Activated CD4-positive, CD25-positive, alpha-beta regulatory T cell treated with anti-CD3 and anti-CD28 coated beads, Interleukin-2, amount 50 U/mL, for 72 hours (primary cell): ENCODE results near the gene KNTC1.
"Not testable (repeated sequence)": the region's sequence is repeated elsewhere in the genome, so short reads cannot be mapped to it uniquely, and the experiment has no call there.

Source experiments
- DNase-seq: peaks from one replicate; pipeline ENCODE4 v3.0.0; 2021

The KNTC1 gene

GRCh38 chr12:122513028-122513427 lies 14.0 kb upstream of the KNTC1 start:
- not testable (repeated sequence) for DNase-seq

DNA sequence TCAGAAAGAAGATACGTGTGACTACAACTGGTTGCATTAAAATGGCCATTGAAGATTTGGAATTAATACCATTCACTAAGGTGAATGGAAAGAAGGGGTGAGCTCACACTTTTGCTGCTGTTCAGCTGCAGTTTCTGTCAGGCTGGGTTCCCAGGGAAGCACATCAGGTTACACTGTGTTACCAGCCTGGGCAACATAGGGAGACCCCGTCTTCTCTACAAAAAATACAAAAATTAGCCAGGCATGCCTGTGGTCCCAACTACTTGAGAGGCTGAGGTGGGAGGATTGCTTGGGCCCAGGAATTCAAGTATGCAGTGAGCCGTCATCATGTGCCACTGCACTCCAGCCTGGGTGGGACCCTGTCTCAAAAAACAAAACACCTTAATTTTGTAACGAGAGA lies 13.4 kb upstream of the KNTC1 start:
- DNase-seq: no peak

DNA sequence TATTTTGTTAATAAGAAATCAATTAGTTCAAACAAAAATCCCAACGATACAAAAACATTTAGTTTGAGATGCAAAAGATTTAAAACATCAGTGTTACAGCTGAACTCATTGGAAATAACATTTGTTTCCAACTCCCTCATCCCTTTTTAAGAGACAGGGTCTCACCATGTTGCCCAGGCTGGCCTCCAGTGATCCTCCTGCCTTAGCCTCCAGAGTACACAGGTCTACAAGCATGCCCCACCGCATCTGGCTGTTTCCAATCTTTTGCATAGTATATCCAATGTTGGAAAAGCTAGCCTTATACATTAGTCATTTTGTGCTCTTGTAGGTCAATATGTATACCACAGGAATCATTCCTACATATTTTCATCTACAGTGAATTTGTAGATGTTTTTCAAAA lies 11.8 kb upstream of the KNTC1 start:
- no peak for DNase-seq

DNA sequence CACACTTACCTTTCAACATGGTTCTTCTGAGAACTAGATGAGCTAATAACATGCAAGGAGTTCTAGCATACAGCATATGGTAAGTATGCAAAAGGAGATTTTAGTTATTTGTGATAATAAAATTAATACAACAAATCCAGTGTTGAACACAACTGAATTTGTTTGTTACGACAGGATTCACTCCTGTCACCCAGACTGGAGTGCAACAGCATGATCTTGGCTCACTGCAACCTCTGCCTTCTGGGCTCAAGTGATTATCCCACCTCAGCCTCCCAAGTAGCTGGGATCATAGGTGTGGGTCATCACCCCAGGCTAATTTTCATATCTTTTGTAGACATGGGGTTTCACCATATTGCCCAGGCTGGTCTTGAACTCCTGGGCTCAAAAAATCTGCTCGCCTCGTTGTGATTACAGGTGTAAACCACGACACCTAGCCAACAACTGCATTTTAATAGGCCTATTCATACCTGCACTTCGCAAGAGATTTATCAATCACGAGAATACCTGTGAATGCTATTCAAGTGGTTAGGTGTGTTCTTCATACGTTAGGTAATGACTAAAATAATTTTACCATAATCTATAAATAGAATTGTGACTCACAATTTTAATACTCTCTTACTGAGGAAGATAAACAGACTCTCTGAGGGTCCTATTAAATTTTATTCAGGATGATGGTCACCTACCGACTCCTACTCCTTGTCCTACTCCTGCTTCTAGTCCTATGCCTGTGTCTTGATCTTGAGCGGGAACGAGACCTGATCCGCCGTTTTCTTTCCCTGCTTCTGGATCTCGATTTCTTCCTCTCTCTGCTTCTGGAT lies 10.3 kb upstream of the KNTC1 start:
- no peak for DNase-seq

DNA sequence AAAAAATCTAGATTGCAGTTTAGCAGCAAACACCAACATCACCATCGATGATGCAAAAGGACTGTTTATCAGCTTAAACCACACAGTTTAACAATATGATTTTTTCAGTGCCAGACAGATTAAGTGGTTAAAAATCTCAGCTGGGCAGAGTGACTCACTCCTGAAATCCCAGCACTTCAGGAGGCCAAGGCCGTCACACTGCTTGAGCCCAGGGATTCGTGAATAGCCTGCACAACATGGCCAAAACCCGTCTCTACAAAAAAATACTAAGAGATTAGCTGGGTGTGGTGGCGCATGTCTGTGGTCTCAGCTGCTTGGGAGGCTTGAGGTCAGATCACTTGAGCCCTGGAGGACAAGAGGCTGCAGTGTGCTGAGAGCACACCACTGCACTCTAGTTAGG lies 9.2 kb upstream of the KNTC1 start:
- DNase-seq: no peak

DNA sequence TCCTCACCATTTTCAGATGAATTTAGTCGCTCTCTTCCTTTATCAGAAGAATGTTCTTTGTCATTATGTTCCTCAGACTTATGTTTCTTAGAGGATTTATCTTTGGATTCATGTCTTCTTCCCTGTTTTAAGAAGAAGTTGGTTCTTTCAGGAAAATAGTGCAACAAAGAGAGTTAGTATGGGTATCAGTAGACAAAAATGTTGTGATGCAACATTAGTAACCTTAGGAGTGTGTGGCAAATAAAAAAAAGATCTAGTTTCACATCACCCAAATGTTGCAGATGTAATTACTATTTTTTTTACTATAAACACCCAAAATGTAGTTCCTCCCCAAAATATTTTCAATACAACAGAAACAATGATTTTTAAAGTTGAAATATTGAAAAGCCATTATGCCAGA lies 8.1 kb upstream of the KNTC1 start:
- DNase-seq: no peak

- no peak for DNase-seq
These were observed 7.6 kb upstream of the KNTC1 start for GRCh38 chr12:122519418-122519817.

- no peak for DNase-seq
These were observed 6.4 kb upstream of the KNTC1 start for GRCh38 chr12:122520676-122521075.

- DNase-seq: no peak
These were observed 3.8 kb upstream of the KNTC1 start for GRCh38 chr12:122523280-122523679.

DNA sequence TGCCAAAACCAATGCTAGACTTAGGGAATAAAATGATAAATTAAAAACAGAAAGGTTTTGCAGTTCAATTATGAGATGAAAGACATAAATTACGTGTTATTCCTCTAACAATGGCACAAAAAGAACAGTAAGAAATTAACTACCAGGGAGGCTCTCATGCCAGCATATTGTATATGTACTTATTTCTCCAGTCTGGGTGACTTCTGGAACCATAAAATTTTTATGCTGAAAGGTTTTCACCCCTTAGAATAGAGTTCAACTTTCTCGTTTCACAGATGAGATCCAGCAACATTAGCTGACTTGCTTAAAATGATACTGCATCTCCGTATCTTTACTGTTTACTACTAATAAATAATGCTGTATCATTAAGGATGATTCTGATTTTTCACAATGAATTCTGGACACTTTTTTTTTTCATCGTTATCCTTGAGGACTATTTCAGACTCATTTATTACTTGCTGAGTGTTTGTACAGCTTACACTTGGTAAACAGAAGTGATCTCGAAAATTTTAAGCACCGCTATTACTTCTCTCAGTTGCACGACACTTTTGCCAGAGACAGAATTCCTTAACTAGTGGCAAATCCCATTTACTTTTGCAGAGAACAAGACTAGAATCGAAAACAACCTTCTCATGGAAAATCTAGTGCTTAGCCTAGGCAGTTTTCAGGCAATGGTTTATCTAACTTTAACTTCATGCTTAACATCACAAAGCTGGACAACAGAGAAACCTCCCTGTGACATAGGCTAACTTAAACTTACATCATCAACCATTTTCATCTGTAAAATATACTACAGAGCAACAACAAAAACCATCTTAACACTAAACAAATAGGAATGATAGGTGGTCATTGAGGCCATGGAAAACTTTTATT lies 3.0 kb upstream of the KNTC1 start:
- DNase-seq: no peak

- no peak for DNase-seq
These were observed 462 bp downstream of the KNTC1 start for GRCh38 chr12:122527478-122527944.

DNA sequence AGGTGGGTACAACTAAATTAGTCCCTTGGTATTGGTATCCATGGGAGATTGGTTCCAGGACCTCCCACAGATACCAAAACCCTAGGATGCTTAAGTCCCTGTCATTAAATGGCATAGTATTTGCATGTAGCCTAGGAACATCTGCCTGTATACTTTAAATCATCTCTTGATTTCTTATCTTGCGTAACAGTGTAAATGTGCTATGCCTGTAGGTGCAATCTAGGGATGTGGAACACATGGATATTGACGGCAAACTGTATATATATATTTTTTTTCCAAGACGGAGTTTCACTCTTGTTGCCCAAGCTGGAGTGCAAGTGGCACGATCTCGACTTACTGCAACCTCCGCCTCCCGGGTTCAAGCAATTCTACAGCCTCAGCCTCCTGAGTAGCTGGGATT lies 1.5 kb downstream of the KNTC1 start:
- no peak for DNase-seq

DNA sequence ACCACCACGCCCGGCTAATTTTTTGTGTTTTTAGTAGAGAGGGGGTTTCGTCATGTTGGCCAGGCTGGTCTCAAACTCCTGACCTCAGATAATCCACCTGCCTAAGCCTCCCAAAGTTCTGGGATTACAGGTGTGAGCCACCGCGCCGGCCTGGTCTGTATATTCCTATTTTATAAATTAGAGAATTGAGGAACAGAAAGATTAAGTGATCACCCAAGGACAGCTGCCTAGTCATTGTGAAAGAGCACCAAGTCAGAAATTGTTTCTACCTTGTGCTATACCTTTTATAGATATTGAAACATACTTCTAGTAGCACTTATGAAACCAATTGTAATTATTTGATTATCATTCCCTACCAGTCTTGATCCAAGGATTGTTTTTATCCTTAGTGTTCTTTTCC lies 1.9 kb downstream of the KNTC1 start:
- no peak for DNase-seq

DNA sequence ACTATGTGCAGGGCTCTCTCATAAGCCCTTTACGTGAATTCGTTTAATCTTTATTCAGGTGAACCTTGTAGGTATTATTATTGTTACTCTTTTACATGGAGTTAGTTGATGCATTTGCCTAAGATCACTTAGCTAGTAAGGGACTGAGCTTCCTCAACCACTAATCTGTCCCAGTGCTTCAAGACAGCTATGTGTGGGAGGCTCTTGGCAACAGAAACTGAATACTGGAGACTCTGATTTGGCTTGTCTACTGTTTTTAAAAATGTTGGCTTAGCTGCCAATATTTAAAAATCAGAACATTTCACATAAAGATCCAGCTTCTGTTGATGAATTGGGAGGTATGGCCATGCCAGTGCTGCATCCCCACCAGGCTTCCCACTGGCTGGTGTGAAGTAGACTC lies 6.8 kb downstream of the KNTC1 start:
- no peak for DNase-seq

DNA sequence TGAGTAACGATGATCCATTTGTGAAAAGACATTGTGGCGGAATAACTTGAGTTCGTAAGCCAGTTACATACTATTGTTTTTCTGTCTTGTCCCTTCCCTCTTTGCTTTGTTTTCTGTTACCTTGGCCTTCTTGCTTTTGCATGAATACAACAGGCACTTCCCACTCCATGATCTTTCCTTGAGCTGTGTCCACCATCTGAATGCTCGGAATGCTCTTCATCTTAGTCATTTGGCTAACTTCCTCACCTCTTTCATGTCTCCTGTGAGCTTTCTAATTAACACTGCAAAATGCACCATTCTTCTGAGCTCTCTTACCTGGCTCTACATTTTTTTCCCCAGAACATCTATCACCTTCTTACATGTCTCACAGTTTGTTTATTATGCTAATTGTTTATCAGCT lies 10.0 kb downstream of the KNTC1 start:
- no peak for DNase-seq

GRCh38 chr12:122538496-122538895 lies 11.4 kb downstream of the KNTC1 start:
- DNase-seq: no peak

DNA sequence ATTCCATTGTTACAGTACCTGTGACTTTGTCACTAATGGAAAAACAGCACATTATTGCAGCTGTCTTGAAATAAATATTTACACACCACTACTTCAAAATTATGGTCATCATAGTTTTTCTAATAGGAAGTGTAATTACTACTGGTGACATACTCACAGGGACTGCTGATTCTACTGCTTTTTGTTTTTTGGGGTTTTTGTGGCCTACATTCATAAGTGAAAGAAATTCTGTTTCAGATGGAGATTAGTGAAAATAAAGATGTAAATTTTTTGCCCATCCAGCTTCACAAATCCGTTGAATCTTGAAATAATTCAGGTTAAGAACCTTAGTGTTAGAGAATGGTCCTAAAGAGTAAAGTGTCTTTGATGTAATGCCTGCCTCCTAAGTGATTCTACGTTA lies 17.5 kb downstream of the KNTC1 start:
- DNase-seq: no peak

DNA sequence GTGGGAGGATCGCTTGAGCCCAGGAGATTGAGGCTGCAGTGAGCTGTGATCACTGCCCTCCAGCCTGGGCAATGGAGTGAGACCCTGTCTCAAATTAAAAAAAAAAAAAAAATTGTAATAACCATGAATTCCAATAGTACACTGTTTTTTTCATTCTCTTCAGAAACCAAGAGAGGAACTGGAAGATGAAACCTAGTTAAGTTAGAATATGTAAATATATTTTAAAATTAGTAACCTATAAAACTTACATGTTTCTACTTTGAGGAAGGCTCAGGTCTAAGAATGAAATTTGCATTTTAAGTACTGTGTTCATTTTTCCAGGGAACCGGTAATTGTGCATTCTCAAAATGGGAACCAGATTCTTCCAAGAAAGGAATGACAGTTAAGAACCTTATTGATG lies 18.8 kb downstream of the KNTC1 start:
- DNase-seq: no peak

DNA sequence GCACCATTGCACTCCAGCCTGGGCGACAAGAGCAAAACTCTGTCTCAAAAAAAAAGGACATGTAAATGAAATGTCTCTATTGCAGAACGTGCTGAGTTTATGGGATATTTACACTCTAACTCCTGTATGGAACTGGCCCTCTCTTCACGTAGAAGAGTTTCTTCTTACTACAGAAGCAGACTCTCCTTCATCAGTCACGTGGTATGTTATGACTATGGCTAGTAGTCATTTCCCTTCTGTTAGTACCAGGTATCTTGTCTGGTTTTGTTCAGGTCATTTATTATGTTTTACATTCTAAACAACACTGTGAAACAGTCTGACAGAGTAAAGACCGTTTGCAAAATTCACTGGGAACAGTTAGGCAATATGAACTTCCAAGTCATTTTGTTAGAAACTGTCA lies 20.3 kb downstream of the KNTC1 start:
- no peak for DNase-seq

DNA sequence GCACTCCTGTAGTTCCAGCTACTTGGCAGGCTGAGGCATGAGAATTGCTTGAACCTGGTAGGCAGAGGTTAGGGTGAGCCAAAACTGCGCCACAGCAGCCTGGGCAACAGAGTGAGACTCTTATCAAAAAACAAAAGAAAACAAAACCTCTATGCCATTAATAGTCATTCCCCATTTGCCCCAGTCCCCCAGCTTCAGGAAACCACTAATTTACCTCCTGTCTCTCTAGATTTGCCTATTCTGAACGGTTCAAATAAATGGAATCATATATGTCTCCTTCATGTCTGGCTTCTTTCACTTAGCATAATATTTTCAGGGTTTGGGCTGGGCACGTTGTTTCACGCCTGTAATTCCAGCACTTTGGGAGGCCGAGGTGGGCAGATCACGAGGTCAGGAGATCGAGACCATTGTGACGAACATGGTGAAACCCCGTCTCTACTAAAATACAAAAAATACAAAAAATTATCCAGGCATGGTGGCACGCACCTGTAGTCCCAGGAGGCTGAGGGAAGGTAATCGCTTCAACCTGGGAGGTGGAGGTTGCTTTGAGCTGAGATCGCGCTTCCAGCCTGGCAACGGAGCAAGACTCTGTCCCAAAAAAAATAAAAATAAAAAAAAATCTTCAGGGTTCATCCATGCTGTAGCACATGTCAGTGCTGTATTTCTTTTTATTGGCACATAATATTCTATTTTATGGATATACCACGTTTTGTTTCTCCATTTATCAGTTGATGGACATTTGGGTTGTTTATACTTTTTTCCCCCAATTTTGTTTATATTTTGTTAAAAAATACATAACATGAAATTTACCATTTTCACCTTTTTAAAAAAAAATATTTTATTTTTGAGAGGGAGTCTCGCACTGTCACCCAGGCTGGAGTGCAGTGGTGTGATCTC lies 31.9 kb downstream of the KNTC1 start:
- no peak for DNase-seq

GRCh38 chr12:122560138-122560537 lies 33.1 kb downstream of the KNTC1 start:
- DNase-seq: no peak

DNA sequence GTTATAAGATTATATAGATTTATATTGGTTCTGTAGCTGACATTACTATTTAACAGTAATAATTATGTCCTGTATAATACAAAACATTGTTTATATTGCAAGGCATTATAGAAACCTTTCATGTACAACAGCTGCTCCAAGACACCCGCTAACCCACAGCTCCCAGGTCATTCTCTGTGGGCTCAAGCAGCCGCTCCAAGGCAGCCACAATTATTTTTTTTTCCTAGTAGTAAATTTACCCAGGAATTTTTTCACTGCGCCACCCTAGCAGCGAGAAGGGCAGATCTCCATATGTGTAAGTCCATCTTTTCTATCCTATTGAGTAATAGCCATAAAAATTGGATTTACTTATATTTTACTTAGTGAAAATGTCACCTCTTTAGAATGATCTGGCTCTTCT lies 36.3 kb downstream of the KNTC1 start:
- no peak for DNase-seq

- DNase-seq: not testable (repeated sequence)
These were observed 39.8 kb downstream of the KNTC1 start for GRCh38 chr12:122566816-122567215.
